Measurements from ENCODE around the gene BACH2. TPM values are rescaled to one million over a fixed set of nuclear protein-coding genes. Genes with fewer than 3 reads are reported as not detected.
A peak's percentile ranks its signal among the peaks of the same experiment; 100 is the strongest.

Gene BACH2
- total and polyA plus RNA-seq, 4 donors = 11.0 to 16.7 (median 12.9) TPM

DNA sequence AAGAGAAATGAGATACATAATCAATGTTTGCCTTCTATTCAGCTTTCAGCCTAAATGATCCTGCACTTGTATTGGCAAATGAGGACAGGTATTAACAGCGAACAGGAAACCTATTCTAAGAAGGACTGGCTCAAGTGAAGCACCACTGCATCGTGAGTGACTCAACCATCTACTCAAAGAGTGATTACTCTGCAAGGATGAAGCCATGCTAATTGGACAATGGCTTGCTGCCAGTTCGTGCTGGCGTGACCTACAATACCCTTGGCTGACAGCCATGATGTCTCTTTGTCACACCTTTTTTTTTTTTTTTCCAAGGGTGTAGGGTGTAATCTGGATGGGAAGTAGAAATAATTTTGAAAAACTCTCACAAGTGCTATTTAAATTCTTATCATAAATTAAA, 297.5 kb downstream of the BACH2 start:
- no peaks in the 10 kb centered on the region for H3K27me3 ChIP-seq (ENCODE audit: control insufficient read depth, insufficient read depth, low read length)
- H3K4me3 ChIP-seq (ENCODE audit: low read depth, low read length) = no peak overlapping the region
- peak in 2 of 6 donors; percentile 70 to 81 for DNase-seq (ENCODE audit: low read depth in 4 of 6, low spot score in 6 of 6)
- 40% methylated on average over 1 of the region's 4 CpGs for WGBS (ENCODE audit: insufficient coverage)
- H3K4me1 ChIP-seq (ENCODE audit: control insufficient read depth, insufficient read depth, low read length) = peaks cover 4% of the 10 kb centered on the region
- no peak overlapping the region for H3K27ac ChIP-seq (ENCODE audit: low read depth, low read length)
- no peaks in the 10 kb centered on the region for H3K9me3 ChIP-seq (ENCODE audit: control insufficient read depth, insufficient read depth, low read length)
- no peaks in the 10 kb centered on the region for H3K36me3 ChIP-seq (ENCODE audit: control insufficient read depth, insufficient read depth, low read length)

DNA sequence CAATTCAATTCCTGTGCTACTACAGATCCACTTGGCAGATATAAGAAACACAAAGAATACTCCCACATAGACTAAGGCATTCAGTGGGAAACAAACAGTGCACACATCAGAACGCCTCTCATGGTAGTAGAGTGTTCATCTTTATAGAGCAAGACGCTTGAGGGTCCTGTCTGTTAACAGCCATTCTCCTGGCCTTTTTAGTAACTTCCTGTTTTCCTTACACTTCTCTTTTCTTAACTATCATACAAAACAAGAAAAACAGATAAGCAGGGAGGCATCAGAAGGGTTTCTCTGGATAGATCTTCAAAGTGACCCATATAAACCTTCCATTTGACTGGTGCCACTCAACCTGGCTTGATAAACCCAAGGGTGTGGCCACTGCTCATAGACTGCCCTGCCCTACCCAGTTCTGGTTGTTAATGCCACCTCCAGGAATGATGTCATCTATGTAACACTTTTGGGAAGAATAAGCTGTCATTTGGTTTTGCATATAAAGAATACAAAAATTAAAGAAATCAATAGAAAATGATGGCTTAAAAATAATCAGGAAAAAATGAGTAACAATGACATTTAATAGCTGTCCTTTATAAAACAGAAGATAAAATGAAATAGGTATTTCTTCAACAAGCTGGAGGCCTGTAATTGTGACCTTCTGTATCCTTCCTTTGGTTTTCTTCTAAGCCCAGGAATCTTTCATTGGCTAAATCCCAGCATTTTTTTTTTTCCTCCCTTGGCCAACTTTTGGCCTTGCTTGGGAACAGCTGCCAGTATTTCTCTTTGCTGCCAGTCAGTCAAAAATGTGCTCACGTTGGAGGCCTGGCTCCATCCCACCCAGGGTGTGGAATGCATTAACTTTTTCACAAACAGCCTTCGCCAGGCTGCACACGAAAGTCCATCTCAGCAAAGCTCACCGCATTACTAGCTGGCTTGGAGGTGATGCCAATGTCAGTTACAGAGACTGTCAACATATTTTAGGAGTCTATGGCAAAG, 298.9 kb downstream of the BACH2 start:
- Histone ChIP-seq H3K27ac (ENCODE audit: low read depth, low read length) (no peak overlapping the region), H3K27me3 (ENCODE audit: control insufficient read depth, insufficient read depth, low read length) (no peaks in the 10 kb centered on the region), H3K4me1 (ENCODE audit: control insufficient read depth, insufficient read depth, low read length) (peaks cover 4% of the 10 kb centered on the region), H3K36me3 (ENCODE audit: control insufficient read depth, insufficient read depth, low read length) (no peaks in the 10 kb centered on the region), H3K4me3 (ENCODE audit: low read depth, low read length) (no peak overlapping the region), H3K9me3 (ENCODE audit: control insufficient read depth, insufficient read depth, low read length) (no peaks in the 10 kb centered on the region)
- peak in 2 of 6 donors; percentile 66 to 80 for DNase-seq (ENCODE audit: low read depth in 4 of 6, low spot score in 6 of 6)
- WGBS (ENCODE audit: insufficient coverage) = 50% methylated on average over 2 of the region's 6 CpGs

DNA sequence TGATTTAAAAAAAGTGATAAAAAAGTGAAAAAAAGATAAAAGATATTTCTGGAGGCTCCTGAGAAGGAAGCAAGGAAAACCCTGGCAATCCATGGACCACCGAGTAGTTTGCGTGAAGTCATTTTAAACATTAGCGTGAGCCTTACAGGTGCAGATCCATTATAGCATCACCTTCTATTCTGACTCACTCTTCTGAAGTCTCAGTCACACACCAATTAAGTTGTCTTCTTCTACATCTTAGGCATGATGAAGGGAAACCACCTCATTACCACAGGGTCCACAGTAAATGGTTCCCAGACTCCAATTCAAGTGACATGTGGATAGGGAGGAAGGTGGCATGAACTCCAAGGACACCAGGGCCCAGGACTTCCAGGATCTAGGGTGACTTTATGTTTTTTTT, 303.2 kb downstream of the BACH2 start:
- H3K4me3 ChIP-seq (ENCODE audit: low read depth, low read length) = no peak overlapping the region
- H3K4me1 ChIP-seq (ENCODE audit: control insufficient read depth, insufficient read depth, low read length) = peaks cover 4% of the 10 kb centered on the region
- no peaks in the 10 kb centered on the region for H3K27me3 ChIP-seq (ENCODE audit: control insufficient read depth, insufficient read depth, low read length)
- no peak for DNase-seq (ENCODE audit: low read depth in 4 of 6, low spot score in 6 of 6)
- no peaks in the 10 kb centered on the region for H3K9me3 ChIP-seq (ENCODE audit: control insufficient read depth, insufficient read depth, low read length)
- WGBS (ENCODE audit: insufficient coverage) = 100% methylated on average over 3 of the region's 3 CpGs
- H3K27ac ChIP-seq (ENCODE audit: low read depth, low read length) = no peak overlapping the region
- H3K36me3 ChIP-seq (ENCODE audit: control insufficient read depth, insufficient read depth, low read length) = no peaks in the 10 kb centered on the region

DNA sequence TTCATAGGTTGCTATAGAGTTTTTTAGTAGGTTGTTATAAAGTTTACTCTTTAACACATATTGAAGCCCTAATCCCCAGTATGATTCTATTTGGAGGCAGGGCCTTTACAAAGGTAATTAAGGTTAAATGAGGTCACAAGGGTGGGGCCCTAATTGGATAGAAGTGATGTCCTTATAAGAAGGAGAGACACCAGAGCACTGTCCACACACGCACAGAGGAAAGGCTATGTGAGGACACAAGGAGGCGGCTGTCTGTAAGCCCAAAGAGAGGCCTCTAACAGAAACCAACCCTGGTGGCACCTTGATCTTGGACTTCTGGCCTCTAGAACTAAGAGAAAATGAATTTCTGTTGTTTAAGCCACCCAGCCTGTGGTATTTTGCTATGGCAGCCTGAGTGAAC, 303.8 kb downstream of the BACH2 start:
- Histone ChIP-seq H3K27ac (ENCODE audit: low read depth, low read length) (no peak overlapping the region), H3K4me1 (ENCODE audit: control insufficient read depth, insufficient read depth, low read length) (no peaks in the 10 kb centered on the region), H3K36me3 (ENCODE audit: control insufficient read depth, insufficient read depth, low read length) (no peaks in the 10 kb centered on the region), H3K27me3 (ENCODE audit: control insufficient read depth, insufficient read depth, low read length) (no peaks in the 10 kb centered on the region), H3K4me3 (ENCODE audit: low read depth, low read length) (no peak overlapping the region), H3K9me3 (ENCODE audit: control insufficient read depth, insufficient read depth, low read length) (no peaks in the 10 kb centered on the region)
- no peak for DNase-seq (ENCODE audit: low read depth in 4 of 6, low spot score in 6 of 6)
- WGBS (ENCODE audit: insufficient coverage) = 93% methylated on average over 2 of the region's 2 CpGs

DNA sequence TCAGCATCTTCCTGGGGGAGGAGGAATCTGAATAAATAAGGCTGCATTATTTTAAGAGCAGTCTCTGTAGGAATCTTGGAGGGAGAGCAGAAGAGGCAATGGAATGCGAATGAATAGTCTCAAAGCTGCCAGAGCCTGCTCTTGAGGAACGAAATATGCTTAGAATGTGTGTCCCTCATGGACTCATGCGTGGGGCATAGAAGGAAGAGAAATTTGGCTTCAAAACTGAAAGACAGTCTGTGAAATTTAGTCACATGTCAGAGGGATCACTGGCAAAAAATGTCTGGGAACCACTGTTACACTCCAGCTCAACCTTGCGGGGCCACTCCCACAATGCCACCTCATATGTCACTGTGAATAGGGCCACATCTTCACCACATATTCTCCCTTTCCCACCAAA, 306.9 kb downstream of the BACH2 start:
- 73% methylated on average over 3 of the region's 4 CpGs for WGBS (ENCODE audit: insufficient coverage)
- H3K27ac ChIP-seq (ENCODE audit: low read depth, low read length) = no peak overlapping the region
- no peak overlapping the region for H3K4me3 ChIP-seq (ENCODE audit: low read depth, low read length)
- no peaks in the 10 kb centered on the region for H3K36me3 ChIP-seq (ENCODE audit: control insufficient read depth, insufficient read depth, low read length)
- H3K9me3 ChIP-seq (ENCODE audit: control insufficient read depth, insufficient read depth, low read length) = no peaks in the 10 kb centered on the region
- H3K27me3 ChIP-seq (ENCODE audit: control insufficient read depth, insufficient read depth, low read length) = no peaks in the 10 kb centered on the region
- DNase-seq (ENCODE audit: low read depth in 4 of 6, low spot score in 6 of 6) = no peak
- peaks cover 15% of the 10 kb centered on the region for H3K4me1 ChIP-seq (ENCODE audit: control insufficient read depth, insufficient read depth, low read length)

DNA sequence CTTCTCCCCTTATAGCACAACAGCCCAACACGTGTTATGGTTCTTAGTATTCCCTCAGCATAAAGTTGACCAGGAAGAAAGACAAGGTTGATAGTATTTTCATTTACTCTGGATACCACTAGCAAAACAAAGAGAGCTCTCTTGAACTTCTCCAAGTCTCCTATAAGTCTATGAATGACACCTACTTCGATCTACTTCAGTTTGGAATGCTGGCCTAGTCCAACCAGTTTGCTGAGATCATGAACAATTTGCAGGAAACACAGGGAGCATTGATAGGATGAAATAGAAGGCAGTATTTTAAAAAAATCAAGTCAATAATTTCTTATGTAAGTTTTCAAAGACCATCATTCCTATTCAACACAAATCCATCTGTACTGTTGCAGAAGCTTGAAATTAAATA, 308.8 kb downstream of the BACH2 start:
- no peak for DNase-seq (ENCODE audit: low read depth in 4 of 6, low spot score in 6 of 6)
- H3K4me1 ChIP-seq (ENCODE audit: control insufficient read depth, insufficient read depth, low read length) = peaks cover 15% of the 10 kb centered on the region
- H3K27me3 ChIP-seq (ENCODE audit: control insufficient read depth, insufficient read depth, low read length) = no peaks in the 10 kb centered on the region
- no peak overlapping the region for H3K4me3 ChIP-seq (ENCODE audit: low read depth, low read length)
- no peak overlapping the region for H3K27ac ChIP-seq (ENCODE audit: low read depth, low read length)
- no peaks in the 10 kb centered on the region for H3K9me3 ChIP-seq (ENCODE audit: control insufficient read depth, insufficient read depth, low read length)
- H3K36me3 ChIP-seq (ENCODE audit: control insufficient read depth, insufficient read depth, low read length) = no peaks in the 10 kb centered on the region
- no CpG with 5 or more reads among the region's 2 CpGs for WGBS (ENCODE audit: insufficient coverage)

DNA sequence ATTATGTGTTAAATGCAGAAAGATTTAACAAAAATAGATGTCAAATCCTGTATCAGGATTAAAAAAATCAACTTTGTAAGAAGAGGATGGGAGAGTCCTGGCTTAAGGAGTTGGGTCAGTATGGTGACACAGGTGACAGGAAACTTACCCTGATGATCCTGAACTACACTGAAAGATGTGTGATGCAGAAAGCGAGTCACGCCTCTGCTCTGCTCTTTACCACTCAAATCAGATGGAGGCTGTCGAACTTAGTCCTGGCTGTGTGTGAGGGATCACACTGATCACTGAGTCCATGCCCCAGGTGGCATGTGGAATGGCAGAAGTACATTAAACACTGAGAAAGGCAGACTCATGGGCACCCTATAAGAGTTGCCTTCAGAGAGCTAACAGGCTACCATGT, 309.5 kb downstream of the BACH2 start:
- H3K36me3 ChIP-seq (ENCODE audit: control insufficient read depth, insufficient read depth, low read length) = no peaks in the 10 kb centered on the region
- H3K9me3 ChIP-seq (ENCODE audit: control insufficient read depth, insufficient read depth, low read length) = no peaks in the 10 kb centered on the region
- DNase-seq (ENCODE audit: low read depth in 4 of 6, low spot score in 6 of 6) = no peak
- no peaks in the 10 kb centered on the region for H3K27me3 ChIP-seq (ENCODE audit: control insufficient read depth, insufficient read depth, low read length)
- no peak overlapping the region for H3K4me3 ChIP-seq (ENCODE audit: low read depth, low read length)
- WGBS (ENCODE audit: insufficient coverage) = 97% methylated on average over 3 of the region's 3 CpGs
- peaks cover 15% of the 10 kb centered on the region for H3K4me1 ChIP-seq (ENCODE audit: control insufficient read depth, insufficient read depth, low read length)
- peak overlapping the region; percentile 89 for H3K27ac ChIP-seq (ENCODE audit: low read depth, low read length)

DNA sequence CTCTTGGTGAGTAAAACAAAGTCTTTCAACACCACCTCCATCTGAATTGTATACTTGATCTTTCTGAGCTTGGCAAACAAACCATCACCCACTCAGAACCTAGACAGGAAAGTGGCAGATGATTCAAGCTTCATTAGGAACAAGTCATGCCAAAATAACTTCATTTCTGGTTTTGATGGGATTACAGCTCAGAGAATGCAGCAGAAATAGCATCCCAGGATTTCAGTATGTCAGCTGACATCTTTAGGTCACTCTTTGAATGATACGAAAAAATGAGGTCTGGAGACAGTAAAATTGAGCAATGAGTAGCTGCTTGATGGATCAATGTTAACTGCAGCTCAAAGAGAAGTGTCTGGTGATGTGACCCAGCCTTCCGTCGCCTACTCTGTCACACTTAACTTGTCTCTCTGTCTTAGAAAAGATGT, 310.0 kb downstream of the BACH2 start:
- peak in 1 of 6 donors; percentile 20 for DNase-seq (ENCODE audit: low read depth in 4 of 6, low spot score in 6 of 6)
- H3K27me3 ChIP-seq (ENCODE audit: control insufficient read depth, insufficient read depth, low read length) = no peaks in the 10 kb centered on the region
- 71% methylated on average over 1 of the region's 3 CpGs for WGBS (ENCODE audit: insufficient coverage)
- peaks cover 15% of the 10 kb centered on the region for H3K4me1 ChIP-seq (ENCODE audit: control insufficient read depth, insufficient read depth, low read length)
- H3K27ac ChIP-seq (ENCODE audit: low read depth, low read length) = peak overlapping the region; percentile 89
- H3K4me3 ChIP-seq (ENCODE audit: low read depth, low read length) = no peak overlapping the region
- no peaks in the 10 kb centered on the region for H3K36me3 ChIP-seq (ENCODE audit: control insufficient read depth, insufficient read depth, low read length)
- H3K9me3 ChIP-seq (ENCODE audit: control insufficient read depth, insufficient read depth, low read length) = no peaks in the 10 kb centered on the region

DNA sequence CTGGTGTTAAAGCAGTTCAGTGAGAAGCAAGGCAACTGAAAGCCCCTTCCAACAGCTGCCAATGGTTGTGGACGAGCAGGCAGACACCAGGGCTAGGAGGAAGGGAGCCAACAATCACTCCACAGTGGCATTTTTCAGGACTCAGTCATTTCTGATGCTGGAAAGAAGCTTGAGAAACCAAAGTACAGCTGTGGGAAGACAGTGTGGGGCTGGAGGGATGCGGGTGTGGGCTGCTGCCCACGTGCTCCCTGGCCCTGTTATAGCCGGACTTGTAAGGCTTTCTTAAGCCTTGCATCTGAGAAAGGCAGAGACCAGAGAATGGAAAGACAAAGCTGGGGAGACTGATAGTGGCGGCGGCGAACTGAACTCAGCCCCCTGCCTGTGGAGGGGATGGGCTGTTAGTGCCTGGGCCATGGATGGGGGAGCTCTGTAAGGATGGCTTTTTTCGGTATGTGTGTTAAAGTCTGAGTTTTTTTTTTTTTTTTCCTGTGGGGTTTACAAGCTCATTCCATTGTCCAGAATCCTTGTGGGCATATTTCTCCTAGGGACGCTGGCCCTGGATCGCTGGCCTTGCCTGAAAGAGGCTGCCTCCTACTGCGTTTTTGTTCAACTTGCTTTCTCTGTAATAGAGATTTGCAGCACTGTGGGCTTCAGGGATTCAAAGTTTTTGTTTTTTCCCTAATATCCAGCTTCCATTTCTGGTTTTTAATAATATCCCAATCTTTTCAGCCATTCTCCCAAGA, 310.7 kb downstream of the BACH2 start:
- Histone ChIP-seq H3K27me3 (ENCODE audit: control insufficient read depth, insufficient read depth, low read length) (no peaks in the 10 kb centered on the region), H3K36me3 (ENCODE audit: control insufficient read depth, insufficient read depth, low read length) (no peaks in the 10 kb centered on the region), H3K9me3 (ENCODE audit: control insufficient read depth, insufficient read depth, low read length) (no peaks in the 10 kb centered on the region), H3K4me1 (ENCODE audit: control insufficient read depth, insufficient read depth, low read length) (peaks cover 15% of the 10 kb centered on the region), H3K4me3 (ENCODE audit: low read depth, low read length) (no peak overlapping the region), H3K27ac (ENCODE audit: low read depth, low read length) (peak overlapping the region; percentile 89)
- WGBS (ENCODE audit: insufficient coverage) = 30% methylated on average over 8 of the region's 11 CpGs
- peak in 2 of 6 donors; percentile 74 to 75 for DNase-seq (ENCODE audit: low read depth in 4 of 6, low spot score in 6 of 6)

Measured in spinal cord (tissue), 10 donors.